Measurements from ENCODE around the gene PYM1.

Gene PYM1

GRCh38 chr12:55942055-55942454, 14.4 kb upstream of the PYM1 start:
- H3K4me3 ChIP-seq (ENCODE audit: low read depth, low read length) = no peak overlapping the region
- no peak for DNase-seq (ENCODE audit: low read depth)

- no peak overlapping the region for H3K4me3 ChIP-seq (ENCODE audit: low read depth, low read length)
- peak; percentile 42 for DNase-seq (ENCODE audit: low read depth)
These were observed 12.5 kb upstream of the PYM1 start for GRCh38 chr12:55940065-55940732.

GRCh38 chr12:55938826-55939501, 11.3 kb upstream of the PYM1 start:
- no peak overlapping the region for H3K4me3 ChIP-seq (ENCODE audit: low read depth, low read length)
- no peak for DNase-seq (ENCODE audit: low read depth)

DNA sequence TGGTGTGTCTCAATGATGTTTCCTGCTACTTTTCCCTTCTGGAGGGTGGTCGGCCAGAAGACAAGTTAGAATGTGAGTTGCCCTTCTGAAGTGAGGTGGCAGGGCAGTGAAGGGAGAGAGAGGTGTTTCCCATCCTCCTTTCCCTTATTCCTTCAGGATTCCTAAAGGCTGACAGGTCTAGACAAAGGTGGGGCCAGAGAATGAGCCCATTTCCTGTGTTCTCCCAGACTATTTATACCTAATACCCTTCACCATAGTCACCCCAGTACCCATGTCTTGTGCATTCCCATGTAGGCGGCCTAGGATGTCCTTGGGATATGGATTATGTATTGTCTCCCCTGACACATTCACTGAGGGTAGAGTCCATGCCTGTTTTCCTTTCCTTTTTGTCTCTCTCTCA, 10.3 kb upstream of the PYM1 start:
- H3K4me3 ChIP-seq (ENCODE audit: low read depth, low read length) = no peak overlapping the region
- DNase-seq (ENCODE audit: low read depth) = no peak

DNA sequence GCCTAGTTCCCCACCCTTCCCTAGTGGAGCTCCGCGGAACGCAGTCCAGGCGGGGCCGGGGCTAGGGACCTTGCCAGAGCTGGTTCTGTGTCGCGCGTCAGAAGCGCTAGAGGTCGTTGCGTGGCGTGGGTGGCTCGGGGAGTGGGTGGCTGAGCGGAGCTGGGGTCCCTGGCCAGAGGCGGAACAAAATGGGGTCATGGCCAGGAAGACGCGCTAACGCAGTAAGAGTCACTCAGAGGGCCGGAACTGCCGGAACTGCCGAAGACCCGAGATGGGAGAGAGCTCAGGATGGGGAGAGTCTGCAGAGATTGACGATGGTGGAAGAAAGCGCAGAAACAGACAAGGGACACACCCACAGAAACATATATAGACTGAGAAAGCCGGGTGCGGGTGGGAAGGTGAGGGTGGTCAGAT, 8.1 kb upstream of the PYM1 start:
- no peak for DNase-seq (ENCODE audit: low read depth)
- H3K4me3 ChIP-seq (ENCODE audit: low read depth, low read length) = peak overlapping the region; percentile 9

GRCh38 chr12:55934773-55935172, 7.1 kb upstream of the PYM1 start:
- DNase-seq (ENCODE audit: low read depth) = no peak

GRCh38 chr12:55933799-55934742, 6.4 kb upstream of the PYM1 start:
- H3K4me3 ChIP-seq (ENCODE audit: low read depth, low read length) = no peak overlapping the region
- peak; percentile 41 for DNase-seq (ENCODE audit: low read depth)

More at GRCh38 chr12:55934773-55935172, 7.1 kb upstream of the PYM1 start:
- H3K4me3 ChIP-seq (ENCODE audit: low read depth, low read length) = no peak overlapping the region

DNA sequence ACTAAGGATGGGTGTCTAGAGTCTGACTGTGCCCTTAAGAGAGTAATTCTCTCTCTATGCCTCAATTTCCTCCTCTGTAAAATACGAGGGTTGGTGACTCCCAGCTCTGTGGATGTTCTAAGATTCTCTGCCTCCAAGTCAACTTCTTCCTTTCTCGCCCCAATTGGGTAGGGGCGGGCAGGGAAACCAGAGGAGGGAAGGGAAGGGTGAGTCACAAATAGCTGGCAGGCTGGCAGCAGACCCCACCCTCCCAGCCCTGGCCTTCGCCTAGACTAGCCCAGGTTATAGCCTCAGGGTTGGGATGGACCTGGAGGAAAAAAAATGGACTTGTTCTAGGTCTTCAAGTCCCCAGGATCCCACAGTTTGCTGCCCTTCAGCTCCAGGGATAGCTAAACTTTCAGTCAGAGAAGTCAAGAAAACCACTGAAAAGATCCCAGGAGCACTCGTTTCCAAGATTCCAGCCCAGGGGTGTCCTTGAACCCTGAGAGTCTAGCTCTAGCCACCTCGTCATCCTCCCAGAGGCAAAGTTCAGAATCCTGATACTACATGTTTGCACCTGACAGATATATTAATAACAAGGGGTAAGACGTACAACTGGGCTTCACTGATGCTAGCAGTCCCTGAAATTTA, 5.6 kb upstream of the PYM1 start:
- H3K4me3 ChIP-seq (ENCODE audit: low read depth, low read length) = peak overlapping the region; percentile 85
- DNase-seq (ENCODE audit: low read depth) = no peak

GRCh38 chr12:55932551-55932910, 4.8 kb upstream of the PYM1 start:
- no peak for DNase-seq (ENCODE audit: low read depth)

DNA sequence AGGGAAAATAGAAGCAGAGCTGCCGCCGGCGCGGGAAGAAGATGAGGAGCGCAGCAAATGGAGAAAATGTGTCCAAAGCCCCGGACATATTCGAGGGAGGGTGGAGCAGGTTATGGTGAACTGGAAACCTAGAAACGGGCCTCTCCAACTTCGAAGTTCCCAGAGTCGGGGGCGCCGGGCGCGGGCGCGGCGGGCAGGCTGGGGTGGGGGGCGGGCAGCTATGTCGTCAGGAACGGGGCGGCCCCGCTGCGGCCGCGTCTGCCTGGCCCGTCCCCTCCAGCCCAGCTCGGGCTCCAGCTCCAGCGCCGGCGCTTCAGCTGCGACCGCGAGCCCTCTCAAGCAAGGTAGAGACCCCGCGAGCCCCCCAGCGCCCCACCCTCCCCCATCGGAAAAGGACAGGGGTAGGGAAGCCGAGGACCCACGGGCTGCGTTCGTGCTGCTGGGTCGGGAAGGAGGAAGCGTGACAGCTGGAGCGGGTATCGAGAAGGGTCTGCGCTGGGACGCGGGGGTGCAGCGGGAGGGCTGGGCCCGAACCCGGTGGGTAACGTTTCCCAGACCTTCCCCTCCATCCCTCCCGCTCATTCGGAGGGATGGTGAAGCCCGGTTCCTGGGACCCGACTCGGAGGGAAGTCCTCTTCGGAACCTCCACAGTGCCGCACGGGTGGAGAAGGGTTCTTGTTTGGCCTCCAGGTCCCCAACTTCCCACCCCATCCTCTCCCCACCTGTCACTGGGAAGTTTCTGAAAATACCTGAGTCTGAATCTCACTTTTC, 4.3 kb upstream of the PYM1 start:
- peak overlapping the region; percentile 85 for H3K4me3 ChIP-seq (ENCODE audit: low read depth, low read length)
- DNase-seq (ENCODE audit: low read depth) = no peak

More at GRCh38 chr12:55932551-55932910, 4.8 kb upstream of the PYM1 start:
- H3K4me3 ChIP-seq (ENCODE audit: low read depth, low read length) = peak overlapping the region; percentile 85

- DNase-seq (ENCODE audit: low read depth) = no peak
These were observed 3.7 kb upstream of the PYM1 start for GRCh38 chr12:55931317-55931779.

DNA sequence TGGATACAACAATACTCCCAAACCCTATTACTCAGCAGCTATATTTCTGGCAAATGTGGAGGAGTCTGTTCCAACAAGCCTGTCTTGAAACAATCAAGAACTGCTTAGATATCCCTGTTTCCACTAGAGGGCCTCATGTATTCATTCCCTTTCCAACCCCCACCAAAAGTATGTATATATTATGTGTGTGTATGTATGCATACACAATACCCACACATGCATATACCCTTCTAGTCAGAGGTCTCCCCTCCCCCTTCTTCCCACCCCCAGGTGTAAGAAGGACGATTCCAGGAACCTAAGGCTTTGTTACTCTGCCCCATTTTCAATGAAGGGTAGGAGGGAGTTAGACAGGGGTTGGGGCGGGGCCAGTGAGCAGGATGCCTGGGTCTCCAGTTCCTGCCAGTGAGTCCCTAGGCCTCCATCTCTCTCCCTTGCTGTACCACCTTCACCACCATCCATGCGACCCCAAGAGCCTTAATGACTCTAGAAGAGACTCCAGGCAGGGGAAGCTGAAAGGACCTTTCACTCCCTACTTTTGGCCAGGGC, 3.1 kb upstream of the PYM1 start, which contains the start of gene DGKA:
Gene DGKA, plus strand, starts transcription at position 392 of the 546 bp plus-strand sequence. CDS start 5,342 bp downstream, outside the sequence.
- H3K4me3 ChIP-seq (ENCODE audit: low read depth, low read length) = peak within 1 kb of the TSS; percentile 85
- DNase-seq (ENCODE audit: low read depth) = peak; percentile 56

More at GRCh38 chr12:55931317-55931779, 3.7 kb upstream of the PYM1 start:
- peak overlapping the region; percentile 85 for H3K4me3 ChIP-seq (ENCODE audit: low read depth, low read length)

- no peak for DNase-seq (ENCODE audit: low read depth)
These were observed 1.7 kb upstream of the PYM1 start for GRCh38 chr12:55929306-55929791.

DNA sequence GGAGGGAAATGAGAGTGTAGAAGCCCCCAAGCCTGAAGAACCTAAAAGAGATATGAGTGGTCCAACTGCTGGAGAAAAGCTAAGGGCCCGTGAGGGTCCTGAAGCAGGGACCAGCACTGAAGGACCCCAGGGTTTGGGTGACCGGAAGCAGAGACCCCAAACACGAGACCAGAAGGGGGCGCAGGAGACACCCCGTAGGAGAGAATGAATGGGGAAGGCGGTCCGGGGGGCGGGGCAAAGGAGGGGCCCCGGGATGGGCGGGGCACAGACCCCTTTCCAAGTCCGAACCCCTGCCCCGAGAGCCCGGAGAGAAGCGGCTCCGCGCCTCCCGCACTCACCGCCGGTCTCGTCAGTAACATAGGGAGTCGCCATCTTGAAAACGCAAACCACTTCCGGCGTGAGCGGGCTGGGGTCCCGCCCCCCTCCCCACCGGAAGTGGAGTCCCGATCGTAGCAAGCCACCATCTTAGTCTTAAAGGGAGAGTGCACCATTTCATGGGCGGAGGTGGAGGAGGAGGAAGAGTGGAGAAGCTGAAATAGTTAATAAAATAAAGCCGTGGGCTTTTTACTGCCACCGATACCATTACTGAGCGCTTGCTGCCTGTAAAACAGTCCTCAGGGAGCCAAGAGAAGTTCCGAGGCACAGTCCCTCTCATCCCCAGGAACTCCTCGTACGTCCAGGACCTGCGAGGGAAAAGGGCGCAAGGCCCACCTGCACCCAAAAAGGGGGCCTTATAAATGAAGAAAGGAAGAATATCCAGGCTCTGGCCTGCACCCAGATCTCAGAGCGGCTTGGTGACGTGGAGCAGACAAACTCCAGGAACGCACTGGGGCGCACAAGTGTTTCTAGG, 731 bp downstream of the PYM1 start:
- peak overlapping the region; percentile 96 for H3K4me3 ChIP-seq (ENCODE audit: low read depth, low read length)
- DNase-seq (ENCODE audit: low read depth) = peak; percentile 77

More at GRCh38 chr12:55929306-55929791, 1.7 kb upstream of the PYM1 start:
- no peak overlapping the region for H3K4me3 ChIP-seq (ENCODE audit: low read depth, low read length)

DNA sequence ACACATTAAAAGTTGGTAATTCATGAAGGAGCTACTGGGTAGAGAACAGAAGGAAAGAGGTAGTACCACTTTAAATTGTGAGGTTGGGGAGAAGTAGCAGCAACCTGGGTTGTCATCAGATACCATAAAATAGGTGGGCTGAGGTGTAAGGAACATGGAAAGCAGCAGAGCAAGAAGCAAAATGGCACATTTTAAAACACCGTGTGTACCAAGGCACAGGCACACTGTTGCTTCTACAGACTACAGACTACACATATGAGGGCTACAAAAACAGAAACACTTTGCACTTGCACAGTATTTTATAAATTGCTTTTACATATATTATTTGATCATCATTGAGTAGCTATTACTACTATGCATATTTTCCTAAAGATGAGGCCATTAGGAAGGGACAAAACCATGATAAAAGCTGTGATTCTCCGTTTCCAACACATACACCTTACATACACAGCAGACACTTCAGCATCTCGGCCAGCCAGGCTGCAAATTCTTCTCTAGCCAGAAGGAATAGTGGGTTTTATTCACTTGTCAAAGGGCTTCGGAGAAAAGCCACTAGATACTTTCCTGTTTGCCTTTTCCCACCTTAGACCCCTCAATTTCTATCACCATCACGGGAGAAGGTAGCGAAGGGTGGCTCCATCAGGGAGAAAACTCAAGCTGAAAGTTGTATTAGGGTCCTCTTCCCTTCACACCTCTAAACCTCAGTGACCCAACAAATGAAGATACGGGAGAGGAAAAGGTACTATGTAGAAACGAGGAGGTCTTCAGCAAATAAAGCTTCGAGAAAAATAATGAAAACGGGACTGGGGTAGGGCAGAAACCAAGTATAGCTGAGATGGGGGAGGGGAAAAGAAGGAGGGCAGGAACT, 1.6 kb downstream of the PYM1 start:
- peak overlapping the region; percentile 96 for H3K4me3 ChIP-seq (ENCODE audit: low read depth, low read length)
- DNase-seq (ENCODE audit: low read depth) = no peak

DNA sequence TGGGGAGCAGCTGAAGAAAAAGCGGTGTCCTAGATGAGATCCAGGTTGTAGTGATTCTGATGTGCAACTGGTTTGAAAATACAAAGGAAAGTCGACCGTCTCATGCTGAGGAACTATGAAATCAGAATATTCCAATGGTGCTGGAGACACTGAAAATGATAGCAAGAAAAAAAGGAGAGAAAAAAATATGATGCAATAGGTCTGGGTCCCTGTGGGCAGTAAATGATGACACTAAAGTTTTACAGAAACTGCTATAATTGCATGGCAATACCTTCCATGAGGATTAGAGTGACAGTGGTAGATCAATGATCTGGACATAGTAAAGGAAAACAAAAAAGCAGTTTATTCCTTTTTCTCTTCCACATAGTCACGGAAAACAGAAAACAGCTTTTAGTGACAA, 2.3 kb downstream of the PYM1 start:
- H3K4me3 ChIP-seq (ENCODE audit: low read depth, low read length) = no peak overlapping the region
- DNase-seq (ENCODE audit: low read depth) = no peak
